NCI-H748 (cell line): Measurements from ENCODE around the gene CCDC12.

Experiments
- DNase-seq: peaks from one replicate; lab custom pipeline; 2025; ENCODE audit not compliant: unreplicated experiment; lab: John Stamatoyannopoulos, UW

Gene CCDC12

DNA sequence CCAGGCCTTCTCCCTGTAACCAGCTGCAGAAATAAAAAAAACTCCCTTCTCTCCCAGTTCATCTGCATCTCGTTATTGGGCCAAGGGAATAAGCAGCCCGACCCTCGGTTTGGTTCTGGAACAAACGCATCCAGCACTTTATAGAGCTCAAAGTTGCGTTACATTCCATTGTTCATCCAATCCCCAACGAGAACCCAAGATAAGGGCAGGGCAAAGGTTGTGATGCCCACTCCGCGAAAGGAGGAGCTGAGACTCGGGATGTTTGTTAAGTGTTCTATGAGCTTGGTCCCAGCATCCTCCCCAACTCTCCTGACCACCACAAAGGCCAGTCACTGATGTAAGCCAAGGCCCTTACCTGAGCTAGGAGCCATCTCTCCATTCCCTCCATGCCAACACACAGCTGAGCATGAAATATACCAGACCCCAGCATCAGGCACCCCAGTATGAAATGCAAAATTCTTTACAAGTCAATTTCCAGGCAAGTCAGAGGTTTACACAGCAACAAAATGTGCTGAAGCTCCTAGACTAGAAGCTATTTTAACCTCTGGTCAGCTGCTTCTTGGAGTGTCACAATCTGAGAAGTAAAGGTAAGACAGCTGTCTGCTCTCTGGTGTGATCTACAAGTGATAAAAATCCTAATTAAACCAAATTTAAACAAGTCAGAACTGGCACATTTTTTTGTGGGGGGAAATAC, 17.9 kb downstream of the CCDC12 start:
- DNase-seq, result no peak

DNA sequence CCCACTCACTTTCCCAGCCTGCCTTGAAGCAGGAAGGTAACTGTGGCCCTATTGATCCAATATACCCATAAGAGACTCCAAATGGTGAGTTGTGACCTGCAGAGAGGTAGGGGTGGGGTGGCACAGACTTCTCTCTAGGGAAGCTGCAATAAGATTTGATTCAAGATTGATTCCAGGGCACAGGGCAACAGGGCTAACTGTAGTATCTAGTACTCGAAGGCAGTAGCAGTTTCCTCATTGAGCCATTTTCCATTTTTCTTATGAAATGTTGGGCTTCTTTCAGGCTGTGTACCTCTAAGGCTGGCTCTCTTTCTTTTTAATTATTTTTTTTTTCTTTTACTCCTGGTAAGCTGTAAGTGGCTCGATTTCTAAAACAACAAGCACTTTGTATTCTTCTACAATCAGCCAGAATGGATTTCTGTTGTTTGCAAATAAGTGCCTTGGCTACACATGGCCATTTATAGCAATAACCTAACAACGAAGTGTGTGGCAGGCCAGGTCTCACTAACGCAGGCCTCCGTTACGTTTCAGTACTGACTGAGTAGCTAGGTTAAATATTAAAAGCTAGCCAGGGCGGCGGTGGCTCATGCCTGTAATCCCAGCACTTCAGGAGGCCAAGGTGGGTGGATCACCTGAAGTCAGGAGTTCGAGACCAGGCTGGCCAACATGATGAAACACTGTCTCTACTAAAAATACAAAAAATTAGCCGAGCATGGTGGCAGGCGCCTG, 19.3 kb downstream of the CCDC12 start:
- no peak for DNase-seq

DNA sequence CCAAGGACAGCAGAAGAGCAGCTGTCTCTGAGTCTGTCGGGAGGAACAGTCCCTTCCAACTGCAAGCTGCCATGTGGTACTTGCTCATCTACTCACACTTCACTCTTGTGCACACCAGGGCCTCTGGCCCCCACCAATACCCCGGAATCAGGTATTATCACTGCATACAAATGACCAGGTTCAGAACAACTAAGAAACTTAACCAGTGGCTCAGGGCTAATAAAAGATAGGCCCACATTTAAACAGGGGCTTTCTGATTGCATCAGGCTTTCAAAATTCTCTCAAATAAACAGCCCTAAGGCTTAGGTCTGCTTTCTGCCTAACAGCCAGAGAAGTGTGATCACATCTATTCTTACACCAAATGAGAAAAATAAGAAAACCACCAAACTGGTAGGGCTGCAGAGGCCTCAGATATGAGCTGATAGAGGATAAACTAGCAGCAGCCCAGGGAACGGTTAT, 20.7 kb downstream of the CCDC12 start:
- no peak for DNase-seq

DNA sequence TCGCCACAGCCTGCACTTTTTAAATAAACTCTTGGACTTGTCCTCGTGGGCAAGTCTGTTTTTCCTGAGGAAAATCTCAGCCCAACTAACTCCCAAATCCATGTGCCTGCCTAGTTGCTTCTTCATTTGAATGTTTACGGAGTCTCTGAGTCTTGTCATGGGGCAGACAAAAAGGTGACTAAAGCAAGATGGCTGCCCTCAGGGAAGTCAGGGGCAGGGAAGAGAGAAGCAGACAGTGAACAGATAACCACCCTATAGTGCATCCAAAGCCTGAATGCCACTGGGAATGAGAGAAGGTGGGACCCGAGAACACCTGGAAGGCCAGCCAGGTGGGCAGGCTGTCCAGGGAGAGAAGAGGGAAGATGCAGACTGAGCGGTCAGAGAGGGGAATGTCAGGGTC, 21.4 kb downstream of the CCDC12 start:
- no peak for DNase-seq

DNA sequence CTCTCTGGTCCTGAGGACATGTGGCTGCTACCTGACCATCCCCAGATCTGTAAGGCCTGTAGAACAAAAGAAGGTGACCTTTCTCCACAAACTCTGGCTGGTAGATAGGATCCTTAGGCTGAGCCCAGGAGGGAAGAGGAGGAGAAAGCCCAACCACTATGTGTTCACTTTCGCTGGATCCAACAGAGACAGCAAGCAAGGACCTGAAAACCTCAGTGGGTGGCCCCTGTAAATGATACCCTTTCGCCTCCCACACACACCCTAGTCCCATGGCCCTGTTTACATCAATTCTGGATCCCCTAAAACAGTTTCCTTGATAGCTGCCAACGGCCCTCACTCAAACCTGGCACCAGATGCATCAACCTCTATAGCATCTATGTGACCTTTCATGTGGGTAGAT, 22.4 kb downstream of the CCDC12 start:
- DNase-seq, result peak; percentile 3

DNA sequence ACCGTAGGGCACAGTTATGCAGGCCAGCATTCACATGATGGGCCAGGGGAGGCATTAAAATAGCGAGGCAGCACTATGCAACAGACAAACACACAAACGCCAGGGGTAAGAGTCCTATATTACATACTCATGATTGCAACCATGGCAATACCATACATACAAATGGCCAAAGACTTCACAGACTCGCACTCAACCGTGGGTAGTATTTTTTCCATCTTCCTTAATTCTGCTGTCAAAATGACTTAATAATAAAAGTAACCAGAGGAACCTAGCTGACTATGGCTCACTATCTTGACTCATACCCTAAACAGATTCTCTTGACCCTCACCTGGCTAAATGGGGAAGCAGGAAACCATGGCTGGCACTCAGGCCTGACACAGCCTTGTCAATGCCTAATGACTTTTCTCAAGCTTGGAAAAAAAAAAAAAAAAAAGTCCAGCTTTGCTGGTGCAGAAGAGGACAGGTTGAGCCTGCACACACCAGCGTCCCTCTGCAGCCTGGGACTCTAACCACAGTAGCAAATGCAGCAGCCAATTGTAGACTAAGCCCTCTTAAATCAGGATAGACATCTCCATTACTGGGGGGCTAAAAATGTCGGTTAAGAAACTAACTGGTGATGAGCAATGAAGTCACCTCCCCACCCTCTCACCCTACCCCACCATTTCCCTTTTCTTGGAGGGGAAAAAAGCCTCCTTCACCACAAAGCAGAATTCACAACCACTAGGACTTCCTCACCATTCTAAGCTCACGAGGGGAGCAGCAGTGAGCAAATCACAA, 23.1 kb downstream of the CCDC12 start:
- no peak for DNase-seq

DNA sequence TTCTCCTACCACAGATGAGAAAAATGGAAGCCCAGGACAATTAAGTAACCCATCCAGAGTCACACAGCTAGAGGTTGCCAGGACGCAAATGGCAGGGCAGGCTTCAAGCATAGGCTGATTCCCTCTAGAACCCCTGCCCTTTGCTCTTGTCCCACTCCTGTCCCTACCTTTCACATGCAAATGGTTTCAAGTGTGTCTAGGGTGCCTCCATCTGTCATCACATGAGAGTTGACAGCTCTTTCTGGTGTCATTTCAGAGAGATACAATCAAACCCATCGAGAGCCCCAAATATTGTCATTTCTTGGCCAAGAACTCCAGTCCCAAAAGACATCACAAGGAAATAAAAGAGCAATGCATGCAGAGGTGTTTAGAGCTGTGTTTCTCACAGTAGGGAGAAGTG, 23.7 kb downstream of the CCDC12 start:
- DNase-seq, result no peak

DNA sequence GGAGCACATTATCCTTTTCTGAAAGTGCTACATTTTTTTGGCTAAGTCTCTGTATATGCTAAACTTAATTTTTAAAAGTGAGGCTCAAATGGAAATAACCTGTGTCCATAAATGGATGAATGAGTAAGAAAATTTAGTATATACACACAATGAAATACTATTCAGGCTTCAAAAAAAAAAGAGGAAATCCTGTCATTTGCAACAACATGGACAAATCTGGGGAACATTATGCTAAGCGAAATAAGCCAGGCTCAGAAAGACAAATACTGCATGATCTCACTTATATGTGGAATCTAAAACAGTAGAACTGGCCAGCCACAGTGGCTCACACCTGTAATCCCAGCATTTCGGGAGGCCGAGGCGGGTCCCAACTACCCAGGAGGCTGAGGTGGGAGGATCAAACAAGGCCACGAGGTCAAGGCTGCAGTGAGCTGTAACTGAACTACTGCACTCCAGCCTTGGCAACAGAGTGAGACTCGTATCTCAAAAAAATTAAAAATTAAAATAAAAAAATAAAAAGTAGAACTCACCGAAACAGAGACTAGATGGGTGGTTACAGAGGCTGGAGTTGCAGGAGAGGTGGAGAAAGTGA, 25.8 kb downstream of the CCDC12 start:
- no peak for DNase-seq

DNA sequence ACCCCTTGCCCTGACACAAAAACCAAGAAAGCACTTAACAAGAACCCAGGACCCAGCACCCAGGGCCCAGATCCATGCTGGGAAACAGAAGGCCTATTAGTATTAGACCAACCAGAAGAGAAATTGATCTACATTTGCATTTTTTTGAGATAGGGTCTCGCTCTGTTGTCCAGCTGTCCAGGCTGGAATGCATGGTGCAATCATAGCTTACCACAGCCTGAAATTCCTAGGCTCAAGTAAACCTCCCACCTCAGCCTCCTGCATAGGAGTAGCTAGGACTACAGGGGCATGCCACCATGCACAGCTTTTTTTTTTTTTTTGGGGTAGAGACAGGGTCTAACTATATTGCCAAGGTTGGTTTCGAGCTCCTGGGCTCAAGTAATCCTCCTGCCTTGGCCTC, 26.4 kb downstream of the CCDC12 start:
- DNase-seq, result no peak

DNA sequence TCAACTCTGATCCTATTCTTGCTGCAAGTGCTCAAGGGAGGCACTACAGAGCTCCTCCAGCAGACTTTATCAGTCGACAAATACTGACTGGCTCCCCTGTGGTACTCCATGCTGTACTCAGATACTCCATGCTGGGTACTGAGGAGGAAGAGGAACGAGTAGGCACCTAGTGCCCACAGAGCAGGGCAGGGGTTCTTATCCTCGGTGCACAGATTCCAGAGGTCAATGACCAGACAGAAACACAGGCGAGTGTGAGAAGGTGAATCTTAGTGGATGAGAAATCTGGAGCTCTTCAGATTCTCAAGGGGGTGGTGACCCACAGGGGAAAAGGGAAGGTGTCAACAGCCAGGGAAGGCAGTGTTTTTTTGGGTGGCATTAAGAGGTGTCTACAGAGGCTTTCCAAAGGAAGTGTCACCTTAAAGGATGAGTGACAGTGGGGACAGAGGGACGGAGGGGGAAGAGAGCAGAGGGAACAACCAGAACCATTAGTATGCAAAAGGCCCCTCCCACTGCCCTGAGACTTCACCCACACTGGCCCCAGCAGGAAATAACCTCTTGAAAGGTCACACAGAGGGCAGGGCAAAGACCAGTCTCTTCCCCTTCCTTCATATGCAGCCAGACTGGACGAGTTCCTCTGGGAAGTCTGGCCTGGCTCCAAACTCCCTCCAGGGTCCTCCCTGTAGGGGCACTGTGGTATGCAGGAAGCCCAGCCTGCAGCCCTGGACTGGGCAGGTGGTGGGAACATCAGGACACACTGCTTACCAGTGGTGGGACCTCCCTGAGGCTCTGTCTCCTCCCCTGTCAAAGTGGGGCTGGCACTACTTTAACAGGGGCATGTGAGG, 27.5 kb downstream of the CCDC12 start:
- DNase-seq, result no peak

DNA sequence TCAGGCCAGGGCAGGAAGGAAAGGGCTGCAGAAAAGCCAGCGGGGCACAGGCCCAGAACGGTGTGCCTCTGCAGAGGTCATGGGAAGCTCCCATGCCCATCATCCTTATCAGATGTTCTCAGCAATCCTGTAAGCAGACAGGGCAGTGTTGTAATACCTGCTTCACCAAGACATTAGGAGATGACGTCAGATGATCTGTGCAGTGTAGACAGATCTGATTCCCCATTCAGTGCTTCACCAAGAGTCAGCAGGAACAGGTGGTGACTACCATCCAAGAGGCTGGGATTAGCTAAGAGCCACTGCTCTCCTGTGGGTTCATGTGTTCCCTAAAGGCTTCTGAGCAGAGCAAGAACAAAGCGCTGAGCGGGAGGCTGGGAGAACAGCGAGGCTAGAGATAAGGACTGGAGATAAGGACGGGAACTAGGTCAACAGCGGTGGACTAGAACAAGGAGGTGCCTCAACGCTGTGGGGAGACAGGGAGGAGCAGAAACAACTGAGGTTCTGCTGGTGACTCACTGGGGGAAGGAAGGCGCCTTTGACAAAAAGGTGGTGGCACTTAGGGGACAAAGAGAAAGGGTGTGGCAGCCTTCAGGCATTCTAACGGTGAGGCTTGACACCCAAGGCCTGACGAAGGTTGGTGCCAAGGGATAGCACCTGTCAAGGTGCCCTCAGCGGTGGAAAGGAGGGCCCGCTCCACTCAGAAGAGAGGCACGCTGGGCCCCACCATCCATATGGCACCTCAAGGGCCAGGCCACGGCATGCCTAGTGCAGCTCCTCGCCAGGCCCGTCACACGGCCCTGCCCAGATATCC, 28.4 kb downstream of the CCDC12 start:
- DNase-seq, result no peak

DNA sequence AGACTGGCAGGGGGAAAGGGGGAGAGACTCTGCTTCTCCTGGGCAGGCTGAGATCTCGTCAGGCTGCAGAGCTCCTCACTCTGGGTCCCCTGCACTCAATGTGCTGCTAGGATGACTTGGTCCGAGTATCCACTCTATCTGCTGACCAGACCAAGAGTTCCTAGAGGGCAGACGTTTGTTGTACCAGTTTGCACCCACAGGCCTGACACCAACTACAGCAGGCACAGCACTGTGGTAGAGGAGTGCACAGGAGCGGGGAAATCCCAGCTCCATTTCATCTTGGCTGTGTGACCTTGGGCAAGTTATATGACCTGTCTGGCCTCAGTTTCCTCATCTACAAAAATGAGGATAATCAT, 29.0 kb downstream of the CCDC12 start:
- DNase-seq, result no peak

DNA sequence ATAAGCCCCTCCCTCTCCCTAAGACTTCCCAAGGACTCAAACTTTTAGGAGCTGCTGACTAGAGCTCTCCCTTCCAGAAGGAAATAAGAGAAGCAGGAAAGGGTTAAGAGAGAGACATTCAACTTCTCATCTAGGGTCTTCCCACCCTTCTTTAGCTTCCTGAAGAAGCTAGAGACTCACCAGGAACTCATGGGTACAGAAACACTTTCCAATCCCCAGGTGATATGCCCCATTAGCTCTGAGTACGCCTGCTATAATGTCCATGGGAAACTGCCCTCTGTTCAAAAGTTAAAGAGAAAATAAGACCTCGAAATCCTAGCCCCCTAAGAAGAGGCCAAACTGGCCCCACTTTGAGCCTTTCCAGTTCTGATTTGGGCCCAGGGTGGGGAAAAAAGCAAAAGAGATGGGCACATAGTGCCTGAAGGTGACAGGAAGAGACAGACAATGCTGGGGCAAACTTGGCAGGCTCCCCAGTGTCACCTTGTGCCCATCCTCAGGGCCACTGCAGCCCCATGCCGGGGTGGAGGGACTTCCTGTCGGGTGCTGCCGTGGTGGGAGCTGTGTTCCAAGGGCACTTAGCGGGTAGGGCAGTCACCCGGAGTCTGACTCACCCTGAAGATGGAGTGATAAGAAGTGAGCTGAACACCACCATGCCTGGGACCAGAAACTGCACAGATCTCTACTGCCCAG, 29.5 kb downstream of the CCDC12 start:
- no peak for DNase-seq

DNA sequence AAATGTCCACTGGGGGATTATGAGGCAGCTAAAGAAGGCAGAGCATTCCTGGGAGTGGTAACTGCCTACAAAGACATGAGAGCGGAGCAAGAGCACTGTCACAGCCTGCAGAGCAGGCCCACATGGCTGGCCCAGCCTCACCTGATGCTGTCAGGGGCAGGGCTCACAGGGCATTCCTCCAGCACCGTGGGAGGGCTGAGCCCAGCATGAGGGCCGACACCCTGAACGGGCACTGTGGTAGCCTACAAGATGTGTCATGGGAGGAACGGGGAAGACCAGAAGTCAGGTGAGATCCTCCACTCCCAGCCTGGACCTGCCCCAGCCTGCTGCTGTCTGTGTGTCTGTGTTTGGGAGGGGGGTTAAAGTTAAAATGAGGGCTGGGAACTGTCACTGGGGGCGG, 30.1 kb downstream of the CCDC12 start:
- DNase-seq, result no peak

DNA sequence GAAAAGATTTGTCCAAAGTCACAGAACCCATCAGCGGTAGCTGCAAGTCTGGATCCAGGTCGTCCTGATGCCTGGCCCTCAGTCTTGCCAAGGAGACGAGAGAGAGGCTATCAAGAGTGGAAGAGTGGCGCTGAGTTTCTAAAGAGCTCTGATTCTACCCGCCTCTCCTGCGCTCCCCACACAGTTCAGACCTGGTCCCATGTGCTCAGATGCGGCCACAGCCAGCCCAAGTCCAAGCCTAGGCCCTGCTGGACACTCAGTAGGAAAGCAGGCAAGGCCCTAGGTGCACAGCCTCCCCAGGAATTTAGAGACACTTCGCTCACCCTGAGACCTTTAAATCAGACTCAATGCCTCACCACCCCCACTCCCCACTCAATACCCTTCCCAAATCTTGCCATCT, 32.4 kb downstream of the CCDC12 start:
- no peak for DNase-seq

DNA sequence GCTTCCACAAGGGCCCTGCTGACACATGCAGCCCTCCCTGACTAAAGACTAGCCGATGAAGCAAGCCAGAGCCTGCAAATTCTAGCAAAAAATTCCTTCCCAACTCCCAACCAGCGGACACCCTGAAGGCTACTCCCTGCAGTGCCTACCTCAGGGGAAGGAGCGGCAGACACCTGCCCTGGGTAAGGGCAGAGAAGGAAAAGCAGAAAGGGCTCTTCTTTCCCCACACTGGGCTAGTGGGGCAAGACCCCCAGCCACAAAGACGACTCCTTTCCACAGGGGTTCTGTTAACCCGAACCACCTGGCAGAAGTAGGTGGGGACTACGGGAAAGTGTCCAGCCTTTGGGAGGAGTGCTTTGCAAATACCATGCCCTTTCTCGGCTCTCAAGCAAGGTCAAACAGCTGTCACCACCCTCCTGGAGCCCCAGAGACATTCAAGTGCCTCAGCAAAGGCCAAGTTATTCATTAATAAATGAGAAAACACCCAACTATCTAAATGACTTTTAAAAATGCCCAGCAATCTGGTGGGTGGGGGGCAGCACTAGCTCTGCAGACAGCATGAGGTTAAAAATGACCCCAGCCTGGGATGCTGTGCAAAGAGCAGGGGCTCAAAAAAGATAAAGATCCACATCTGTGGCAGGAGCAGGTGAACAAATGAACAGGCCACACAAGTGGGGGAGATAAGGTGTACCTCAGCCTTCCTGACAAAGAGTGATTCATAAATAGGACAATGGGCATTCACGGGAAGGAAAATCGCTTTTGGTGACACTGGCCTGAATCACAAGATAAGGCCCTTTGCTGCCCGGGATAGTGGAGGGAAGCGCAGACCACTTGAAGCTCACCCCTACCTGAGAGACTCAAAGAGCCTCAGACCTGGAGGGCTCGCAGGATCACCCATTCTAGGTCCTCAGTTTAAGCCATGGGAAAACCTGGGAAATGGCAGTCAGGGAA, 33.0 kb downstream of the CCDC12 start:
- no peak for DNase-seq

DNA sequence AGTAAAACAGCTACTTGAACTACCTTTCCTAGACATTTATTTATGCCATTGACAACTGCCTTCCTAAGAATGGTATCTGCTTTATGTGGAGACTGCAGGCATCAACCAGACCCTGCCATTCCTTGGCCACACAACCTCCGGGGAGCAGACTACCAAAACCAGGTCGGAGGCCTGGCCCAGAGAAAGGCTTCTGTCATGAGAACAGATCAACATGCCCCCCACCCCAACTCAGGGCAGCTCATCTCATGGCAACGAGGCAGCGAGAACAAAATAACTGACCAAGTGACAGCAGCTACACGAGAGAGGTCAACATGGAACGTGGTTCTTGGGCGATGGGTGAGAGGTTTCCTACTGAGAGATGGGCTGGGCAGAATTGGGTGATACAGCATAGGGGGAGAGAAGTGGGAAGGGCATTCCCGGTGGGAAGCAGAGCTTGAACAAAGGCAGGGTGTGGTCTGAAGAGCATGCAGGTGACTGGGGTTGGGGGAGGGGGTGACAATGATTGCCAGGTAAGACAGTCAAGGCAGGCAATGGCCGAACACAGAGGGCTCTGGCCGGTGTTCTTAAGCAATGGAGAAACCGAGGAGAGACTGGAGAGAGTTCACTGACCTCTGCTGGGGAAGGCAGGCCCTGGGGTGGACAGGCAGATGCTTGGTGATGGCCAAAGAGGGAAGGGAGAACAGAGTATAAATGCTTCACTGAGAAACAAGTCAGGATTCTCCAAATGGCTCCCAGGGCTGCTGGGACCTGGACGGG, 33.9 kb downstream of the CCDC12 start:
- no peak for DNase-seq

DNA sequence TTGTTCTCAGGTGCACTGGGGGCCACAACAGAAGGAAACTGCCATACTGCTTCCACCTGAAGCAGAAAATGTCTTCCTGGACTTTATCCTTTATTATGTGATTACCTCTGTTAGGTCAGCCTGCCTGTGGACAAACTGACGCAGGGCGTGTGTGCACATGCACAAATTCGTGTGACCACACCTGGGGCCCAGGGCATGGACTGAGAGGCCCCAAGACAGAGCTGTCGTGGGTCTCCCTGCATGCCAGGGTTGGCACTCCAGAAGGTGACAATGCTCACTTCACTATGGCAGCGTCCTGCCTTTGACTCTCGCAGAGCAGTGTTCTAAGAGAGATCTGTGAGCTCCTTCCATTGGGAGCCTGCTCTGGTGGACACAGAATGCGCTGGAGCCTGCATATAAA, 34.5 kb downstream of the CCDC12 start:
- DNase-seq, result no peak
